Upper lobe of left lung (tissue), 4 donors: ENCODE data around the gene SERP2.

Experiments
- EP300 ChIP-seq, 4 donors: sonication (generic); formaldehyde crosslinking; IDR thresholded peaks; one replicate each; pipeline ENCODE4 v1.5.1; 2017; ENCODE audit warnings: antibody characterized with exemption in 4 of 4, control low read depth in 2 of 4
- POLR2A ChIP-seq, 4 donors: fragments of 450-650 bp; IDR thresholded peaks; one replicate each; pipeline ENCODE4 v1.5.1; 2016 to 2017; ENCODE audit warnings: antibody characterized with exemption in 4 of 4, mild to moderate bottlenecking in 2 of 4

- TF ChIP-seq EP300 (IDR thresholded peaks at IDR 0.05) = no peak
- TF ChIP-seq POLR2A (IDR thresholded peaks at IDR 0.05) = no peak
Measured at GRCh38 chr13:44397766-44398223, 24.2 kb downstream of the SERP2 start.
